Panc1 (cell line): ENCODE data around the gene EIF4EBP2. TPM values are rescaled to one million over a fixed set of nuclear protein-coding genes. Genes with fewer than 3 reads are reported as not detected.
A peak's percentile ranks its signal among the peaks of the same experiment; 100 is the strongest.

Experiments used
- ATAC-seq: fragments of 200-7000 bp; cut with Tn5 transposase; 2 replicates; pipeline ENCODE4 v1.9.1; 2020; ENCODE audit warnings: mild to moderate bottlenecking, moderate library complexity
- BruUV-seq: library from RNA; stranded (reverse); fragments of 400-500 nt; replicated peaks from 2 replicates; lab custom pipeline; 2021; lab: Mats Ljungman, UMichigan
- CTCF ChIA-PET: fragments of 300-600 bp; sonication (Branson Sonifier 250); formaldehyde crosslinking; loops from one replicate; lab custom pipeline; 2022; ENCODE audit warnings: antibody characterized with exemption; lab: Charles Lee
- POLR2A ChIA-PET: fragments of 300-600 bp; sonication (Branson Sonifier 250); formaldehyde crosslinking; loops from one replicate; lab custom pipeline; 2022; ENCODE audit warnings: antibody characterized with exemption; lab: Charles Lee
- DNase-seq: peaks from one replicate; pipeline ENCODE4 v3.0.0-alpha.2; 2010; ENCODE audit warnings: low read depth, low spot score
- H3K27ac ChIP-seq: 2 replicates; pipeline ENCODE4 v1.5.1; 2011; ENCODE audit warnings: mild to moderate bottlenecking, low read length, inconsistent platforms
- H3K27me3 ChIP-seq: fragments of 200-500 bp; sonication (Bioruptor generic); 2 replicates; pipeline ENCODE4 v1.6.0; 2014; ENCODE audit warnings: low read length, inconsistent platforms; ENCODE audit not compliant: control insufficient read depth, insufficient read depth
- H3K36me3 ChIP-seq: fragments of 200-500 bp; sonication (Bioruptor generic); 2 replicates; pipeline ENCODE4 v1.5.1; 2014; ENCODE audit warnings: inconsistent platforms, mild to moderate bottlenecking, low read length, moderate library complexity; ENCODE audit not compliant: control insufficient read depth, insufficient read depth
- H3K4me1 ChIP-seq: 2 replicates; pipeline ENCODE4 v1.5.1; 2011; ENCODE audit warnings: inconsistent platforms, mild to moderate bottlenecking, low read length, moderate library complexity; ENCODE audit not compliant: control insufficient read depth, insufficient read depth
- H3K4me3 ChIP-seq, 2 experiments: 2 replicates each; pipeline ENCODE4 v1.5.1; 2011 to 2012; ENCODE audit warnings: low read depth in 2 of 2, low read length in 2 of 2, mild to moderate bottlenecking in 2 of 2, inconsistent platforms in 1 of 2, moderate library complexity in 1 of 2
- H3K9me3 ChIP-seq: fragments of 200-500 bp; sonication (Bioruptor generic); 2 replicates; pipeline ENCODE4 v1.5.1; 2014; ENCODE audit warnings: low read depth, mild to moderate bottlenecking, inconsistent platforms, low read length, moderate library complexity; ENCODE audit not compliant: control insufficient read depth, insufficient read depth
- POLR2AphosphoS5 ChIP-seq: IDR thresholded peaks from 2 replicates; pipeline ENCODE4 v1.6.1; 2012; ENCODE audit warnings: mild to moderate bottlenecking, low read depth, low read length, moderate library complexity
- SIN3A ChIP-seq: IDR thresholded peaks from 2 replicates; pipeline ENCODE4 v1.6.1; 2012; ENCODE audit warnings: low read depth, mild to moderate bottlenecking, low read length, moderate library complexity, borderline replicate concordance; ENCODE audit not compliant: insufficient read depth
- TCF7L2 ChIP-seq: IDR thresholded peaks from 2 replicates; pipeline ENCODE4 v1.6.1; 2011; ENCODE audit warnings: mild to moderate bottlenecking, low read depth, low read length, inconsistent platforms
- in situ Hi-C: cut with HindIII; loops from 2 replicates; pipeline ENCODE4 v1.10.0; 2016; ENCODE audit warnings: low sequenced_read_pairs, low pct_unique_long_range_greater_than_20kb
- intact Hi-C: fragments of 100-400 bp; cut with micrococcal nuclease; formaldehyde crosslinking; loops from one replicate; pipeline ENCODE4 v1.10.0; 2022; ENCODE audit not compliant: unreplicated experiment
- total RNA-seq: library from RNA; stranded (reverse); gene quantifications from one replicate; pipeline ENCODE4 v1.2.1, GENCODE V29; 2021; ENCODE audit not compliant: unreplicated experiment
- TF ChIP-seq, protein P1 (sequence below), 2 experiments: IDR thresholded peaks; 2 replicates each; pipeline ENCODE4 v1.6.1; 2011 to 2012; ENCODE audit warnings: low read depth in 2 of 2, control low read depth in 1 of 2, low read length in 1 of 2, mild to moderate bottlenecking in 1 of 2, moderate library complexity in 1 of 2; ENCODE audit not compliant: insufficient read depth in 1 of 2
- TF ChIP-seq, protein P2 (sequence below): fragments of 450-650 bp; IDR thresholded peaks from 2 replicates; pipeline ENCODE4 v1.5.1; 2017; ENCODE audit warnings: mild to moderate bottlenecking

The EIF4EBP2 gene
- total RNA-seq, 1 experiment from 2014 or later, result 48.2 TPM

DNA sequence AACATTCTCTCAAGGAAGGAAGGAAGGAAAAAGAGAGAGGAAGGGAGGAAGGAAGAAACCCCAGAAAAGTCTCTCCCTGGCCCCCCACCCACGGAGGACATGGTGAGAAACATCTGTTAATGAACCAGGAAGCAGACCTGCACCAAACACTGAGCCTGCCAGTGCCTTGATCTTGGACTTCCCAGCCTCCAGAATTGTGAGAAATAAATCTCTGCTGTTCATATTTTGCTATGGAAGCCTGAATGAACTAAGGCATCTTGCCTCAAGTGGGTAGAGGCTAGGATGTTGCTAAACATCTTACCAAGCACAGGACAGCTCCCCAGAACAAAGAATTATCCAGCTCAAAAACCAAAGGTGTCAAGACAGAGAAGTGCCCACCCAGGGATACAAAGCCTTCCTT lies 40.7 kb upstream of the EIF4EBP2 start:
- H3K4me3 ChIP-seq, result no peak overlapping the region
- DNase-seq, result no peak
- H3K27me3 ChIP-seq, result no peaks in the 10 kb centered on the region
- ATAC-seq, result no peak
- H3K36me3 ChIP-seq, result no peaks in the 10 kb centered on the region
- H3K27ac ChIP-seq, result peak overlapping the region; percentile 52; the same call in 1 of the 2 replicates
- ChIA-PET CTCF (interaction anchor here (0.6 to 5.0 kb wide), 5 partner anchors 98 to 247 kb away, joined by 3 to 99 read pairs (median 9); partner anchors contain the start of genes PPA1 and TYSND1), POLR2A (no interaction called here)
- in situ Hi-C loops, result no loop called here
- intact Hi-C loops, result no loop called here
- no peak for TF ChIP-seq SIN3A
- no peak for TF ChIP-seq POLR2AphosphoS5
- TF ChIP-seq, protein P1, sequence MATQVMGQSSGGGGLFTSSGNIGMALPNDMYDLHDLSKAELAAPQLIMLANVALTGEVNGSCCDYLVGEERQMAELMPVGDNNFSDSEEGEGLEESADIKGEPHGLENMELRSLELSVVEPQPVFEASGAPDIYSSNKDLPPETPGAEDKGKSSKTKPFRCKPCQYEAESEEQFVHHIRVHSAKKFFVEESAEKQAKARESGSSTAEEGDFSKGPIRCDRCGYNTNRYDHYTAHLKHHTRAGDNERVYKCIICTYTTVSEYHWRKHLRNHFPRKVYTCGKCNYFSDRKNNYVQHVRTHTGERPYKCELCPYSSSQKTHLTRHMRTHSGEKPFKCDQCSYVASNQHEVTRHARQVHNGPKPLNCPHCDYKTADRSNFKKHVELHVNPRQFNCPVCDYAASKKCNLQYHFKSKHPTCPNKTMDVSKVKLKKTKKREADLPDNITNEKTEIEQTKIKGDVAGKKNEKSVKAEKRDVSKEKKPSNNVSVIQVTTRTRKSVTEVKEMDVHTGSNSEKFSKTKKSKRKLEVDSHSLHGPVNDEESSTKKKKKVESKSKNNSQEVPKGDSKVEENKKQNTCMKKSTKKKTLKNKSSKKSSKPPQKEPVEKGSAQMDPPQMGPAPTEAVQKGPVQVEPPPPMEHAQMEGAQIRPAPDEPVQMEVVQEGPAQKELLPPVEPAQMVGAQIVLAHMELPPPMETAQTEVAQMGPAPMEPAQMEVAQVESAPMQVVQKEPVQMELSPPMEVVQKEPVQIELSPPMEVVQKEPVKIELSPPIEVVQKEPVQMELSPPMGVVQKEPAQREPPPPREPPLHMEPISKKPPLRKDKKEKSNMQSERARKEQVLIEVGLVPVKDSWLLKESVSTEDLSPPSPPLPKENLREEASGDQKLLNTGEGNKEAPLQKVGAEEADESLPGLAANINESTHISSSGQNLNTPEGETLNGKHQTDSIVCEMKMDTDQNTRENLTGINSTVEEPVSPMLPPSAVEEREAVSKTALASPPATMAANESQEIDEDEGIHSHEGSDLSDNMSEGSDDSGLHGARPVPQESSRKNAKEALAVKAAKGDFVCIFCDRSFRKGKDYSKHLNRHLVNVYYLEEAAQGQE (IDR thresholded peaks at IDR 0.05; ENCODE audit: insufficient read depth in 1 of 2, low read depth in 2 of 2, low read length in 1 of 2), result no peak
- TF ChIP-seq TCF7L2, result no peak
- TF ChIP-seq, protein P2, sequence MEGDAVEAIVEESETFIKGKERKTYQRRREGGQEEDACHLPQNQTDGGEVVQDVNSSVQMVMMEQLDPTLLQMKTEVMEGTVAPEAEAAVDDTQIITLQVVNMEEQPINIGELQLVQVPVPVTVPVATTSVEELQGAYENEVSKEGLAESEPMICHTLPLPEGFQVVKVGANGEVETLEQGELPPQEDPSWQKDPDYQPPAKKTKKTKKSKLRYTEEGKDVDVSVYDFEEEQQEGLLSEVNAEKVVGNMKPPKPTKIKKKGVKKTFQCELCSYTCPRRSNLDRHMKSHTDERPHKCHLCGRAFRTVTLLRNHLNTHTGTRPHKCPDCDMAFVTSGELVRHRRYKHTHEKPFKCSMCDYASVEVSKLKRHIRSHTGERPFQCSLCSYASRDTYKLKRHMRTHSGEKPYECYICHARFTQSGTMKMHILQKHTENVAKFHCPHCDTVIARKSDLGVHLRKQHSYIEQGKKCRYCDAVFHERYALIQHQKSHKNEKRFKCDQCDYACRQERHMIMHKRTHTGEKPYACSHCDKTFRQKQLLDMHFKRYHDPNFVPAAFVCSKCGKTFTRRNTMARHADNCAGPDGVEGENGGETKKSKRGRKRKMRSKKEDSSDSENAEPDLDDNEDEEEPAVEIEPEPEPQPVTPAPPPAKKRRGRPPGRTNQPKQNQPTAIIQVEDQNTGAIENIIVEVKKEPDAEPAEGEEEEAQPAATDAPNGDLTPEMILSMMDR, result no peak
- BruUV-seq, result no TSS peak
- no peaks in the 10 kb centered on the region for H3K9me3 ChIP-seq
- peaks cover 13% of the 10 kb centered on the region for H3K4me1 ChIP-seq

DNA sequence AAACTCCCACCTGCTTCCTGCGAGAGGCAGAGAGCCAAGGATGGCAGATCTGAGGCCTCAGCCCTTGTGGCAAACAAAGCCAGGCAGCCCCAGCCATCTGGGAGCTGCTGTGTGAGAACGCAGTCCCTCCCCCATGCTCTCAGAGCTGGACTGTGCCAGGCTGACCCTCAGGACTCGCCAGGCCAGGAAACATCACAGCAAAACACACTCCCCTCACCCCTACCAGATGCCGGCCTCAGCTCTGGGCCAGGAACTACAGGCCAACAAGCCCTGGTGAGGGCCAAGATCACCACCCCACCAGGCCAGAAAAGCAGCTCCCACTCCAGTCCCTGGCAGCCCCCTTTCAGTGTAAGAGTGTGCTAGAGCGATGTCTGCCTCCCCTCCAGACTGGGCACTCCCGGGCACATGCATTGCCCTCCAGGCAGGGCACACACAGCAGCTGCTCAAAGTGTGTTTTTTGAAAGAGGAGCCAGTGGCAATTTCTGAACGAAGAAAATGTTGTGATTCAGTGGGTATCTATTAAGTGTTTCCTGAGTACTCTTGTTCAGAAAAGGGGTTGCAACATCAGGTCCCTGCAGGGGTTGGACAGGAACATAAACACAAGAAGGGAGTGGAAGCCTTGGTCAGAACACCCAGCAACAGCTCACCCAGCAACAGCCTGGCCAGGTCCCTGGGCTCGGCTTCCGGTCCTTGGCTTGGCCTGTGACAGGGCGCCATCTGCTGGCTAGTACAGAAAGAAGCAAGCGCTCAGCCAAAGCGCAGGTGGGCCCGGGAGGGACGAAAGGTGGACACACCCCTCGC lies 39.8 kb upstream of the EIF4EBP2 start:
- no peak for TF ChIP-seq SIN3A
- TF ChIP-seq, protein P2, result peak; percentile 97
- ChIA-PET POLR2A (no interaction called here), CTCF (interaction anchor here (0.6 to 5.0 kb wide), 16 partner anchors 8 to 844 kb away, joined by 3 to 99 read pairs (median 5); partner anchors contain the start of genes PPA1 and TYSND1)
- peak overlapping the region; percentile 52 for H3K27ac ChIP-seq
- H3K4me1 ChIP-seq, result peaks cover 16% of the 10 kb centered on the region
- H3K36me3 ChIP-seq, result no peaks in the 10 kb centered on the region
- ATAC-seq (peak; percentile 98), DNase-seq (no peak)
- intact Hi-C loops, result loop anchor here (2.0 kb wide), 1 partner anchor 141 kb away; no protein-coding TSS in a partner anchor
- H3K27me3 ChIP-seq, result no peaks in the 10 kb centered on the region
- H3K4me3 ChIP-seq, result peak overlapping the region in 1 of 2 experiments; percentile 39; a peak in 2 of 4 replicates
- in situ Hi-C loops, result no loop called here
- no TSS peak for BruUV-seq
- H3K9me3 ChIP-seq, result no peaks in the 10 kb centered on the region
